AG08395 (cell line): ENCODE data around the gene RAD21L1.
A peak's percentile ranks its signal among the peaks of the same experiment; 100 is the strongest.

Source experiments
- DNase-seq: peaks from one replicate; pipeline ENCODE4 v3.0.0; 2012; ENCODE audit warnings: mixed read lengths, low spot score

Gene RAD21L1

DNA sequence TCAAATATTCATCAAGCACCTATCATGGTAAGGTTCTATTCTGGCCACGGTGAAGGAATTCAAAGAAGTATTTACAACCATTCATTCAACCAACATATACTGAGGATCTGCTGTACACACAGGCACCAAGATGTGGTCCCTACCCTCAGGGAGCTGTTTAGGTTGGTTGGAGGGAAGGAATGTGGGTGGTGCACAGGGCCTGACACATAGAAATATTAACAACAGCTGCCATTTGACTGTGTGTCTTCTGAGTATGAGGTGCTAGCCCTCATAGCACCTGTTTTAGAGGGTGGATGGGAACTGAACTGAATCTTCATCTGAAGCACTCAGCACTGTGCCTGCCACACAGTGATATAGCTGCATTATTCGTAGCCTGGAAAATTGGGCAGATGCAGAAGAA, 47.5 kb downstream of the RAD21L1 start:
- DNase-seq = no peak

- no peak for DNase-seq
Measured at GRCh38 chr20:1274485-1275311, 48.9 kb downstream of the RAD21L1 start.

GRCh38 chr20:1275919-1276318, 50.1 kb downstream of the RAD21L1 start:
- DNase-seq = no peak

- no peak for DNase-seq
Measured at GRCh38 chr20:1277529-1278322, 51.9 kb downstream of the RAD21L1 start.

- no peak for DNase-seq
Measured at GRCh38 chr20:1278993-1279392, 53.1 kb downstream of the RAD21L1 start.

GRCh38 chr20:1280195-1281102, 54.6 kb downstream of the RAD21L1 start:
- DNase-seq = no peak

- DNase-seq = no peak
Measured at GRCh38 chr20:1281279-1282057, 55.6 kb downstream of the RAD21L1 start.

DNA sequence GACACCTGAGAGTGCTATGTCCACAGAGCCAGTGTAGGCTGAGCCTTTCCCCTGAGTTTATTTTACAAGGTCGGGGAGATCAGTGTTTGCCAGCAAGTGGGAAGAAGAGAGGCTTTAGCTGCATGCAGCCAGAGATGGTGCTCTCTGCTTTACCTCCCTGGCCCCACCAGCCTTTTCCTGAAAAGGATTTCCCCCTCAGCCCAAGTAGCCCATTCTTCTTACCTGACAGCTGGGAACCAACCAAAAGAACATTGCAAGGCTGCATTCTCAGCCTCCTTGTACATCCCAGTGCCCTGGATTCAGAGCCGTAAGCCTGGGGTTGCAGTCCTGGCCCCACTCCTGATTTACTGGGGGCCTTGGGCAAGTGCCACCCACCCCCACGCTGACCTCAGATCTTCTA, 57.1 kb downstream of the RAD21L1 start:
- no peak for DNase-seq

GRCh38 chr20:1283522-1284510, 58.0 kb downstream of the RAD21L1 start:
- DNase-seq = no peak

DNA sequence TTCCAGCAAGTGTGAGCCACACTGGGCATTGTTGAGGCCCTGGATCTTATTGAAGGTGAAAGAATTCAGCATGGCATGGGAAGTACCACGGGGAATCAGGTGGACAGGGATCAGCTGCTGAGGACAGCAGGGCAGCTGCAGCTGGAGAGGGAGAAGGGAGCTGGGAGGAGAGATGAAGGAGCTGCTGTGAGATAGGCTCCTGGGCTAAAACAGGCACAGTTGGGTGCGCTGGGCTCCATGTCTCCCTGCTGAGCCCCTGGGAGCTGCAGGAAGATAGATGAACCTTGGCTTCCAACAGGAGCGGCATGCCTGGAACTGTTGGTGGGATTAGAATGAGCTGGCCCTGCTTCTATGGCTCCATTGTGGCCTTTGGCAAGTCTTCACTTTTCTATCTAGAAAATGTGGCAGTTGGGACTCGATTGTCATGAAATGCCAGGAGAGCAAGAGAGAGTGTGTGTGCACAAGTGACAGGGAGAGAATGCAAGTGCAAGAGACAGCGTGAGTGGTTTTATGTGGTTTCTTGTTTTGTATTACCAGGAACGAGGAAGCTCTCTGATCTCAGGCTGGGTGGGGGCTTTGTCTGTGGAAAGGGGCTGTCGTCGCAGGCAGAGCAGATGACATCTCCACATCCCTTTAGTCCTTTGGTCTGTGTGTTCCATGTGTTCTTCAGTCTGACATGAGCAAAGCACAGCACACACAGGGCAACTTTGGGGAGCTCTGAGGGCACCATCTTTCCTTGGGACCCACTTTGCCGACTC, 60.6 kb downstream of the RAD21L1 start:
- no peak for DNase-seq

DNA sequence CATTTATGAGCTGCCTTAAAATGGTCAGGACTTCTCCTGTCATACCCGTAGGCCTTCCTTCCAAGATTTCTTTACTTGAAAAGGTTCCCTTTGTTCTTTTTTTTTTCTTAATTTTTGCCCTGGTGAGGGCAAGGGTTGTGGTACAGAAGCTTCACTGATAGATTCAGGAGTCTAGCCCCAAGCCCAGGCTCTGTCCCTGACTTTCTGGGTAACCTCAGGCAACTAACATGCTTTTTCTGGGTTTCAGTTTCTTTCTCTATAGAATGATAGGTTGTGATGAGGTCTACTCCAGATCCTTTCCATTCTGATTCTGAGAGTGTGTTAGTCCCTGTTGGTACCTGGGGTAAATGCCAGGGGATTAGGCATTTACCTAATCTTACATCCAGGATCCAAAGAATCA, 61.5 kb downstream of the RAD21L1 start:
- no peak for DNase-seq

DNA sequence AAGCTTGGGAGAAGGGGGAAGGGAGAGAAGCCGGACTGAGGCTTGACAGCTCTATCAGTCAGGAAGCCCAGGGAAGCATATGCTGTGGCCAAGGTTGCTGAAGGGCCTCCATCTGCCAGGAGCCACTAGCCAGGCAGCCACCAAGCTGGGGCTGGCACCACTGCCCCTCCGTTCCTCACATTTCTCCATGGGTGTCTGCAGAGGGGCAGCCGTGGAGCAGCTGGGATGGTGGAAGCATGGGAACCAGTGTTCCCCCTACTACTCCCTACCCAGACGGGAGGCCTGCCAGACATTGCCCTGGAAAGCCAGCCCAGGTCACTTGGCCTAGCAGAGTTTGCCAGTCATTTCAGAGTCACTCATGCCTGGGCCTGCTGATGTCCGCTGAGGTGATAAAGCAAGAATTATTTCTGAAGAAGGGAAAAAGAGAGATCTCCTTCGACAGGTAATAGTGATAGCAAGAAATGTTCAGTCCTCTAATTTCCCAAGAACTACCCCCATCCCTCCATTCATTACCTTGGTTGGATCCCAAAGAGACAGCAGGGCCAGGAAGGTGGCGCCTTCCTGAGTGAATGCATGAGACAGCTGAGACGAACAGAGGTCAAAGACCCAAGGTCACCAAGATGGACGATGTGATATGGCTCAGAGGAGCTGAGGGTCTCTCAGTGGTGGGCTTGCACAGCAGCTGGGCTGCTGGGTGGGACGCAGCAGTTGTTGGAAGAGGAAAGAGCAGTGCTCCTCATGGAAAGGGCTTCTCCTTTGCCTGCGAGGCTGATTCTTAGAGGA, 62.1 kb downstream of the RAD21L1 start:
- DNase-seq = no peak

- DNase-seq = peak; percentile 25
Measured at GRCh38 chr20:1291191-1291741, 65.4 kb downstream of the RAD21L1 start.

- DNase-seq = no peak
Measured at GRCh38 chr20:1292620-1293019, 66.8 kb downstream of the RAD21L1 start.

- no peak for DNase-seq
Measured at GRCh38 chr20:1293641-1294379, 68.0 kb downstream of the RAD21L1 start.

DNA sequence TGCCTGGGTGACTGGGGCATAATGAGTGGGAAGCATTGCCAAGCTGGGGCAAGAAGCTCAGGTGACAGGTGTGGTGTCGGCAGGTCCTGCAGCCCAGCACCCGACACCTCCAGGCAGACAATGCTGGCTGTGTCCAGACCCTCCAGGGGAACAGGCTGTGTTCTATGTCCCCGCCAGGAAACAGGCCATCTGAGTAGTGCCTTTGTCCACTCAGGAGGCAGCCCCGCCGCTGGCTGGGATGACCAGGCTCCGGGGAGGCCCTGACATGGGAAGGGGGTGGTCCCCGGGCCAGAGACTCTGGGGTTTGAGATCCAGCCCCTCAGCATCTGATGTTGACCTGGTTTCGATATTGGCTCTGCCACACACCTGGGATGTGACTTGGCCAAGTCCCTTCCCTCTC, 68.7 kb downstream of the RAD21L1 start:
- DNase-seq = no peak

- no peak for DNase-seq
Measured at GRCh38 chr20:1295276-1295930, 69.6 kb downstream of the RAD21L1 start.
